HG03139 (cell line): ENCODE data around the gene SRRD.
"Not testable (repeated sequence)": the region's sequence is repeated elsewhere in the genome, so short reads cannot be mapped to it uniquely, and the experiment has no call there.

ENCODE experiments used
- ATAC-seq: cut with Tn5 transposase; IDR thresholded peaks from one replicate; pipeline ENCODE4 v1.9.1; 2021; ENCODE audit not compliant: unreplicated experiment

The SRRD gene

DNA sequence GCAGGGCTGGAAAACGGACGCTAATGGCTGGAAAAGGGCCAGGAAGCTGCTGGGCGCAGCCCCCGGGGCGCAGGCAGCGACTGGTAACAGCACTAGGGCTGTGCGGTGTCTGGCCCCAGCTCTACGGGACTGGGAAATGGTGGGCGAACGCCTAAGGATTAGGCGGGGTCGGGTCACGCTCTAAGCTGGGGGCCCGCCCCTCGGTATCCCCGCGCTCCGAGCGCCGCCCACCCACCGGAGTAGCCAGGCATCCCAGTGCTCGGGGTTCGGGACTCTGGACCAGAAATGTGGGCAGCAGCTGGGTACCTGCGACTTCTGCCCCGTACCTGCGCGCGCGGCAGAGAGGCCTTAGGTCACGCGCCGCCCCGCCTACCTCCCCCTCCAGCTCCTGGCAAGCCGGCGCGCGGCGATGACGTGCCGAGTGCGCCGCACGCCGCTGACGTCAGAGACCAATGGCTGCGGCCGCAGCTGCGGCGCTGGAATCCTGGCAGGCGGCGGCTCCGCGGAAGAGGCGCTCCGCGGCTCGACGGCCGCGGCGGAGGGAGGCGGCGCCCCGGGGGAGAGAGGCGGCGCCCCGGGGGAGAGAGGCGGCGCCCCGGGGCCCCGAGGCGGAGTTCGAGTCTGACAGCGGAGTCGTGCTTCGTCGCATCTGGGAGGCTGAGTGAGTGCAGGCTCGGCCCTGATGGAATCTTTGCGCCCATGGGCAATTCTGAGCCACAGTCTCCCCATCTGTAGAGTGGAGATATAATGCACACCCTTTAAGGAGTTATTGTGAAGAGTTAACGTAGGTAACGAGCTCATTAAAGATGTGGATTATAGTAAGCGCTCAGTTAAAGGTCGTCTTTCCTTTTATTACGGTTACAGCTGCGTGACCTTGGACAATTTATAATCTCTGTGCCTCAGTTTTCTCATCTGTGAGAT is at the start of gene SRRD, which contains the start of gene HPS4:
Gene SRRD, plus strand, starts transcription at position 439 of the 921 bp plus-strand sequence. Its CDS starts 14 bp downstream, at position 453.
Gene HPS4, minus strand, starts transcription at position 345 of the 921 bp plus-strand sequence. CDS start 2,021 bp downstream, outside the sequence.
- peak; percentile 64 for ATAC-seq

DNA sequence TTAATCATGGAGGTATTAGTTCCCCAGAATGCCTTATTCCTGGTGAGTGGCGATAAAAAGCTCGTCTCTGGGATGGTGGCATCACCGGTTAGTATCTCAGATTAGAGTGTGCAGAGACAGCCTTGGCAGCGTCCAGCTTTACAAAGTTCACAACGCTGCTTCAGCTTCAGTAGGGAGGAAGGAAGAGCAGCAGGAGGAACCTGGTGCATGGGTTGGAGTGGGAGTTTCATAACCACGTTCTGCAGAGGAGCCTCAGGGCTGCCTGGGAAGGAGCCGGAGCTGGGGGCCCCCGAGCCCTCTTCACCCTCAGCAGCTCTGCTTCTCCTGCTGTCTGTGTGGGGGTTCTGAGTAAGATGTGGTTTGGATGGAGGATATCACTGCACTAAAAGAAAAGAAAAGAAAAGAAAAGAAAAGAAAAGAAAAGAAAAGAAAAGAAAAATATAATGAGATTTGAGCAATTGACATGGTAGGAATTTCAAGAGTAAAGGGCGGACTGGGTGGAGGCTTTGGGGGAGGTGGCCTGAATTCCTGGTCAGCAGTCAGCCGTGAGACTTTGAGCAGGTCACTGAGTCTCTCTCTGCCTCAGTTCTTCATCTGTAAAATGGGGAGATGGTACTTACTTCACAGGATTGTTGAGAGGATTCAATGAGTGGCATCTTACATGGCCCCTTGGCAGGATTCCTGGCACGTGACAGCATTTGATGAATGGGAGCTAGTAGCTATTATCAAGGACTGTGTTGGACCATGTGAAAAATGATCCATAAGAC is 48.2 kb upstream of the SRRD start:
- ATAC-seq: no peak

DNA sequence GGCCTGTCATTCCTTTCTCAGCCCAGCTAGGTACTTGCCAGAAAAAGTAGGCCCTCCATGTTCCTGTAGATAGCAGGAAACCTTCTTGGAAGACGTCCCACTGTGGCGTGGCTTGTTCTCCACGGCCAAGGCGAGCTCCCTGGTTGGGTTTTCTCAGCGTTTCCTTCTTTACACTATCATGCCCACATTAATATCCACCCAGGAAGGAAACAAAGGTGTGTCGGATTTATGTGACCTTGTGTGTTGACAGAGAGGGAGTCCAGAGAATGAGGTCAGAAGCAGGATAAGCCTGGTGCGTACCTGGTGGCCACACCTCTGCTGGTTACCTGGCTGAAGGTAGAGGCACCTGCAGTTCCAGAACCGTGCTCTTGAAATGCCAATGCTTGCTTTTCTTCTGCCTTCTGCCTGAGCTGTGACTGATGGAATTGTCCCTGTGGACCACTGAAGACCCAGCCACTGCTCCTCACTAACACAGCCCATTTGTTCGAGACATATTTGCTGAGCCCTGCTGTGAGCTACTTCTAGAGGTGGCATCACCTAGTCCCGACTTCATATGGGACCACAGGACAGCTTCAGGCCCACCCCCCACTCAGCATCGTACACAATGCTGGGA is 46.7 kb upstream of the SRRD start:
- no peak for ATAC-seq

DNA sequence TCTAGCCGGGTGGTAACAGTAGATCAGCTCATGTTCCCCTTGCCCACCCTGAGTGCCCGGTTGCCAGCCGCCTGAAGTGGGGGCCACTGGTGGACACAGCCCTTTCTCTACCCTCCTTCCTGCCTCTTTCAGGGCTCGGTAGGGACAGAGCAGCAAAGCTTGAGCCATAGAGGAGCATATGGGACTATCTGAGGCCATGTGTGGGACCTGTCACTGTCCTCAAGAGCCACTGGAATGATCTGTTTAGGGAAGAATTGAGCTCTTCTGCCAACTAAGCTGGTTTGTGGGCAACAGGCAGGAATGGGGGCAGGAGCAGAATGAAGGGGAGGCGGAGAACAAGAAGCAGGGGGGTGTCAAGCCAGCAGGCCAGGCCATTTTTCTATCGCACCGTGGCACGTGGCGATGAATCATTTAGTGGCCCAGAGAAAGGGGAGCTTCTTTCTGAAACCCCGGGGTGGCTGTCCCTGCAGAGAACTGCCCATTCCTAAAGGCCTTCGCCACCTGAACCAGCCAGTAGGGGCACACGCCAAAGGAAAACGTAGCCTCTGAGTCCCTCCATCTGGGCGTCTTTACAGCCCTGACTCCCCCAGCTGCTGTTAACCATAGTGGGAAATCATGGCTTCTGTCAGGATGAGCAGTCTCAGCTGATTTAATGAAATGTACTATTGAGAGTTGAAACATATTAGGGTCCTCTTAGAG is 45.8 kb upstream of the SRRD start:
- no peak for ATAC-seq

DNA sequence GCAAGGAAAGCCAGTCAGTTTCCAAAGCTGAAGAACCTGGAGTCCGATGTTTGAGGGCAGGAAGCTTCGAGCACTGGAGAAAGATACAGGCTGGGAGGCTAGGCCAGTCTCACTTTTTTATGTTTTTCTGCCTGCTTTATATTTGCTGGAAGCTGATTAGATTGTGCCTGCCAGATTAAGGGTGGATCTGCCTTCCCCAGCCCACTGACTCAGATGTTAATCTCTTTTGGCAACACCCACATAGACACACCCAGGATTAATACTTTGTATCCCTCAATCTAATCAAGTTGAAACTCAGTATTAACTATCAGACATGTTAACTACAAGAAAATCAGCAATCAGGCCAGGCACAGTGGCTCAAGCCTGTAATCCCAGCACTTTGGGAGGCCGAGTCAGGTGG is 44.9 kb upstream of the SRRD start:
- ATAC-seq: not testable (repeated sequence)

DNA sequence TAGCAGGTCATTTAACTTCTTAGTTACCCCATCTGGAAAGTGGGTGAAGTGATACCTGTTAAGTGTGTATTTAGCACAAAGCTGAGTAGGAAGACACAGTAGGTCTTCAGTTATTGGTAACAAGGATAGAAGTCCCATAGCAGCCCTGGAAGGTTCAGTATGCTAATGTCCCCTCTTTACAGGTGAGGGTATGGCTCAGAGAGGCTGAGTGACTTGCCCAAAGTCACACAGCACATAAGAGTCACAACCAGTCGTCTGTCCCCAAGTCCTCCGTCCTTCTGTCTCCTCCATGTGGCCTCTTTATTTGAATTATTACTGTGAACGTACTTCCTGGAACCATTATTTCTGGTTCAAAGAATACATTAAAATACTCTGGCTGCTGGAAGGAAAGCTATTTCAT is 44.1 kb upstream of the SRRD start:
- ATAC-seq: no peak

DNA sequence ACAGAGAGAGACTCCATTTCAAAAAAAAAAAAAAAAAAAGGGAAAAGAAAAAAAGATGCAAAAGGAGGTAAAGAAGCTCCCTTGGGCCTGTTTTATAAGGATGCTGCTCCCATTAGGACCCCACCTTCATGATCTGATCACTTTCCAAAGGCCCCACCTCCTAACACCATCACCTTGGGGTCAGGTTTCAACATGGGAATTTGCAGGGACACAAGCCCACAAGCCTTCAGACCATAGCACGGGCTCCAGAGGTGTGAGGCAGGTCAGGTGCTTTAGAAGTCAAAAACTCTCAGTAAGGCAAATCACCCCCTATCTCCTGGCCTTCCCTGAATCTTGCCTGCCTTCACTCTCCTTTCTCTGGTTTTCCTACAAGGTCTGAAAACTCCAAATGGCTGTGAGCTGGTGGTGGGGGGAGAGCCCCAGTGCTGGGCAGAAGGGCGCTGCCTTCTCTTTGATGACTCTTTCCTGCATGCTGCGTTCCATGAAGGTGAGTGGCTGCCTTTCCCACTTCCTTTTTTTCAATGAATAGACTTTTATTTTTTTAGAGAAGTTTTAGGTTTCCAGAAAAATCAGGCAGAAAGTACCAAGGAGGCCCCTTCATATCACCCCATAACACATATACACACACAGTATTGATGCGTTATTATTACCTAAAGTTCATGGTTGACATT is 41.5 kb upstream of the SRRD start:
- no peak for ATAC-seq

- no peak for ATAC-seq
Measured at GRCh38 chr22:26443901-26444690, 39.6 kb upstream of the SRRD start.

DNA sequence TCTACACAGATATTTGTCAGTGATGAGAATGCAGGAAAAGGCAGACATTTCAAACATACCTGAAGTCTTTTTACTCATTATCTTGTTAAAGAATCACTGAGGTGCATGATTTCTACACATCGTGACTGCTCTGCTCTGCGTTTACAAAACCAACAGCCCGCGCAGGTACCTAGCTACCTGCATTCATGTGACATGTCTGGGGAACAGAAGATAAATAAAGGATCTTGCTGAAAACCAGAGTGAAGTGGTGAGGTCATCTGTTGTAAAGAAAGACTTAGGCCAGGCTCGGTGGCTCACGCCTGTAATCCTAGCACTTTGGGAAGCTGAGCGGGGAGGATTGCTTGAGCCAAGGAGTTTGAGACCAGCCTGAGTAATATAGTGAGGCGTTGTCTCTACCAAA is 38.9 kb upstream of the SRRD start:
- no peak for ATAC-seq

GRCh38 chr22:26445577-26446275 is 38.0 kb upstream of the SRRD start:
- no peak for ATAC-seq

GRCh38 chr22:26446808-26447515 is 36.7 kb upstream of the SRRD start:
- no peak for ATAC-seq

GRCh38 chr22:26447584-26448329 is 35.9 kb upstream of the SRRD start:
- ATAC-seq: no peak

GRCh38 chr22:26448334-26448733 is 35.3 kb upstream of the SRRD start:
- no peak for ATAC-seq

DNA sequence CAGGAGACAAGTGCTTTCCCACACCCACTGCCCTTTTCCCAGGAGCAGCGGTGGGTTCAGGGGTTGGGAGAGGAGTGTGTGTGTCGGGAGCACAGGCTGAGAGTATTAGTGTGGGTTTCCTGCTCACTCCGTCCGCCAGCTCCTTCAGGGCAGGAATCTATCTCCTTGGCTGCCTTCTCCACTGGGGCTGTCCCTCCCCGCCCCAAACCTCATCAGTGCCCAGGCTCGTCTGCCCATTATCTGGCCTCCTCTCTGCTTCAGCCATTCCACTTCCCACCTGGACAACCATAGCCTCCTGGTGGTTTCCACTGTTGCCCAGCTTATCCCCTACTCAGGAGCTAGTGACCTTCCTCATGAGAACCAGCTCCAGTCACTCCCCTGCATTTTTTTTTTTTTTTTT is 34.7 kb upstream of the SRRD start:
- ATAC-seq: no peak

- no peak for ATAC-seq
Measured at GRCh38 chr22:26450453-26451185, 33.1 kb upstream of the SRRD start.

GRCh38 chr22:26452236-26453016 is 31.3 kb upstream of the SRRD start:
- ATAC-seq: no peak
